ENCODE results near the gene KEAP1. TPM values are rescaled to one million over a fixed set of nuclear protein-coding genes. Genes with fewer than 3 reads are reported as not detected.

Gene KEAP1
- total and polyA plus RNA-seq, 2 of the 8 experiments (the other 6 are each of a cell fraction or from before 2014, with no cell fraction given), result 80.6 to 106 TPM

DNA sequence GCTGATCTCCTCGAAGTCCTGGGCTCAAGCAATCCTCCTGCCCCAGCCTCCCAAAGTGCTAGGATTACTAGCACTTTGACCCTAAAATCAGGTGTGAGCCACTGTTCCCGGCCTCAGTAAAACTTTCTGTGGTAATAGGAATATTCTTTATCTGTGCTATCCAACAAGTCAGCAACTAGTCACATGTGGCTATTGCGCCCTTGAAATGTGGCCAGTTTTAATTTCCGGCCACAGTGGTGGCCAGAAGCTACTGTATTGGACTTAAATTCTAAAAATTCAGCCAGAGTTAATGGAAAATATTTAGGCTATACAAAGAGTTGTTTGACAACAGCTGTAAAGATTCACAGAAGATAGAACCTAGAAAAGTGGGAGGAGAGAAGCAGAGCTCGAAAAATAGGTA, 30.0 kb downstream of the KEAP1 start:
- Histone ChIP-seq H2BK20ac (ENCODE audit: low read length) (no peak overlapping the region), H3K36me3 (ENCODE audit: control insufficient read depth in 2 of 4, insufficient read depth in 4 of 4, low read length in 3 of 4) (no peaks in the 10 kb centered on the region)
- no peak for FAIRE-seq

More for the DNA sequence above, 30.0 kb downstream of the KEAP1 start:
- no peak overlapping the region for H3K4me2 ChIP-seq (ENCODE audit: insufficient read depth in 1 of 2, low read depth in 2 of 2, low read length in 2 of 2)
- no peaks in the 10 kb centered on the region for H3K23me2 ChIP-seq (ENCODE audit: low read depth, low read length)
- no peaks in the 10 kb centered on the region for H3K79me1 ChIP-seq (ENCODE audit: low read depth, low read length)
- ChIA-PET POLR2A (ENCODE audit: partially characterized antibody) (interaction anchor here (1.6 kb wide), 1 partner anchor 171 kb away, joined by 3 read pairs; no protein-coding TSS in a partner anchor), CTCF (ENCODE audit: partially characterized antibody) (interaction anchor here (0.6 to 3.3 kb wide), 8 partner anchors 11 to 516 kb away, joined by 3 to 9 read pairs (median 6); no protein-coding TSS in a partner anchor)
- no peak overlapping the region for H2BK15ac ChIP-seq (ENCODE audit: low read length)
- peaks cover 0 to 13% (median 6%) of the 10 kb centered on the region in 4 experiments; a peak in 6 of 7 replicates for H3K4me1 ChIP-seq (replicated peaks in 1 of 4; ENCODE audit: control insufficient read depth in 3 of 4, insufficient read depth in 4 of 4, low read length in 3 of 4)
- H3K4ac ChIP-seq (replicated peaks; ENCODE audit: insufficient read length, low read depth, low read length), result no peak overlapping the region
- no peak overlapping the region for H2BK12ac ChIP-seq (ENCODE audit: low read depth, low read length)
- no peak overlapping the region for H2AK5ac ChIP-seq (ENCODE audit: low read depth, low read length)
- no peak overlapping the region for H3K4me3 ChIP-seq (ENCODE audit: extremely low read depth in 1 of 4, insufficient read depth in 2 of 4, low read depth in 3 of 4, low read length in 4 of 4)
- H4K20me1 ChIP-seq (replicated peaks in 1 of 2; ENCODE audit: control insufficient read depth in 1 of 2, insufficient read depth in 2 of 2, low read length in 2 of 2), result no peaks in the 10 kb centered on the region
- no peak overlapping the region for H3K9ac ChIP-seq (replicated peaks in 1 of 4; ENCODE audit: extremely low read depth in 1 of 4, low read depth in 3 of 4, low read length in 3 of 4)
- H4K5ac ChIP-seq (ENCODE audit: insufficient read length, low read depth, low read length), result no peak overlapping the region
- no peak overlapping the region for H3K56ac ChIP-seq (replicated peaks; ENCODE audit: insufficient read length, low read depth, low read length)
- no peak for DNase-seq (ENCODE audit: low read depth in 1 of 2, low spot score in 2 of 2)
- no peak overlapping the region for H4K91ac ChIP-seq (replicated peaks; ENCODE audit: insufficient read length, low read length)
- no peaks in the 10 kb centered on the region for H3K79me2 ChIP-seq (ENCODE audit: control insufficient read depth in 1 of 2, insufficient read depth in 2 of 2, low read length in 2 of 2)
- no peak overlapping the region for H3K18ac ChIP-seq (ENCODE audit: extremely low read depth, low read length)
- no peaks in the 10 kb centered on the region for H3K27me3 ChIP-seq (replicated peaks in 1 of 4; ENCODE audit: control insufficient read depth in 3 of 4, extremely low read depth in 1 of 4, insufficient read depth in 3 of 4, low read length in 3 of 4)
- TF ChIP-seq BACH1 (IDR thresholded peaks at IDR 0.05; ENCODE audit: low read length) (no peak), CEBPB (IDR thresholded peaks at IDR 0.05; ENCODE audit: low read depth, low read length) (no peak), SIRT6 (IDR thresholded peaks at IDR 0.05; ENCODE audit: low read length) (no peak)
- H2AFZ ChIP-seq (ENCODE audit: low read length), result no peak overlapping the region
- H2BK120ac ChIP-seq (replicated peaks; ENCODE audit: low read depth, low read length), result no peak overlapping the region
- WGBS, 2 experiments (ENCODE audit: extremely low coverage in 1 of 2, insufficient coverage in 1 of 2, insufficient read length in 1 of 2, insufficient replicate concordance in 2 of 2, low coverage in 1 of 2, low lambda C conversion rate in 2 of 2, missing lambda C conversion rate in 1 of 2), result 83% methylated on average over 5 of the region's 5 CpGs; no CpG with 5 or more reads in 1 of the 2 experiments
- no peak overlapping the region for H3K14ac ChIP-seq (ENCODE audit: insufficient read length)
- H2BK5ac ChIP-seq (ENCODE audit: low read depth, low read length), result no peak overlapping the region
- H3K23ac ChIP-seq (ENCODE audit: insufficient read length), result no peak overlapping the region
- no peak overlapping the region for H3K27ac ChIP-seq (ENCODE audit: low read depth, low read length)
- H4K8ac ChIP-seq (ENCODE audit: extremely low read depth, insufficient read depth, low read length), result no peak overlapping the region
- no peaks in the 10 kb centered on the region for H3K9me3 ChIP-seq (ENCODE audit: insufficient read depth in 2 of 2, low read depth in 1 of 2, low read length in 1 of 2)

Measured in H1 (cell line).